HPDE6-E6E7 (cell line): ENCODE results near the gene KIF22.
A peak's percentile ranks its signal among the peaks of the same experiment; 100 is the strongest.
"Not testable (repeated sequence)": the region's sequence is repeated elsewhere in the genome, so short reads cannot be mapped to it uniquely, and the experiment has no call there.

Source experiments
- DNase-seq: peaks from one replicate; pipeline ENCODE4 v3.0.0; 2011; ENCODE audit warnings: missing footprints; ENCODE audit errors: extremely low spot score

KIF22 gene

GRCh38 chr16:29815032-29815721 lies 24.6 kb downstream of the KIF22 start:
- no peak for DNase-seq

GRCh38 chr16:29815793-29816693 lies 25.5 kb downstream of the KIF22 start, which contains the start of gene PAGR1:
PAGR1 (plus strand) TSS chr16:29816152; CDS start chr16:29816526, 374 bp downstream.
- peak; percentile 92 for DNase-seq

- DNase-seq: no peak
Measured at GRCh38 chr16:29816694-29817441, 26.3 kb downstream of the KIF22 start.

GRCh38 chr16:29818082-29818481 lies 27.5 kb downstream of the KIF22 start:
- no peak for DNase-seq

- DNase-seq: no peak
Measured at GRCh38 chr16:29819506-29819905, 29.0 kb downstream of the KIF22 start.

- no peak for DNase-seq
Measured at GRCh38 chr16:29820271-29820701, 29.7 kb downstream of the KIF22 start, which contains the start of gene MVP. MVP (plus strand) TSS chr16:29820462; CDS start chr16:29830550, 10,088 bp downstream.

GRCh38 chr16:29820730-29821642 lies 30.4 kb downstream of the KIF22 start:
- no peak for DNase-seq

GRCh38 chr16:29821643-29822115 lies 31.1 kb downstream of the KIF22 start:
- no peak for DNase-seq

- no peak for DNase-seq
Measured at GRCh38 chr16:29824589-29825144, 34.1 kb downstream of the KIF22 start.

- no peak for DNase-seq
Measured at GRCh38 chr16:29825145-29826044, 34.8 kb downstream of the KIF22 start.

- DNase-seq: no peak
Measured at GRCh38 chr16:29826342-29826695, 35.8 kb downstream of the KIF22 start.

GRCh38 chr16:29830774-29831173 lies 40.2 kb downstream of the KIF22 start:
- DNase-seq: no peak

- no peak for DNase-seq
Measured at GRCh38 chr16:29831490-29831889, 40.9 kb downstream of the KIF22 start.

GRCh38 chr16:29833219-29833618 lies 42.7 kb downstream of the KIF22 start:
- DNase-seq: not testable (repeated sequence)

GRCh38 chr16:29834079-29834478 lies 43.5 kb downstream of the KIF22 start:
- DNase-seq: no peak

GRCh38 chr16:29835926-29836325 lies 45.4 kb downstream of the KIF22 start:
- DNase-seq: no peak

GRCh38 chr16:29836623-29837022 lies 46.1 kb downstream of the KIF22 start:
- no peak for DNase-seq

- DNase-seq: no peak
Measured at GRCh38 chr16:29837841-29838240, 47.3 kb downstream of the KIF22 start.

GRCh38 chr16:29839822-29840221 lies 49.3 kb downstream of the KIF22 start:
- DNase-seq: no peak
